Epithelial cell of esophagus (primary cell): ENCODE measurements around the gene MEP1B.
A peak's percentile ranks its signal among the peaks of the same experiment; 100 is the strongest.
"Not testable (repeated sequence)": the region's sequence is repeated elsewhere in the genome, so short reads cannot be mapped to it uniquely, and the experiment has no call there.

Experiments used
- DNase-seq: peaks from one replicate; pipeline ENCODE4 v3.0.0; 2010; ENCODE audit warnings: low read depth
- H3K4me3 ChIP-seq: 2 replicates; pipeline ENCODE4 v1.5.1; 2011; ENCODE audit warnings: mild to moderate bottlenecking, low read length, control low read depth
- TF ChIP-seq, protein P1 (sequence below): IDR thresholded peaks from 2 replicates; pipeline ENCODE4 v1.5.1; 2011; ENCODE audit warnings: low read depth, mild to moderate bottlenecking, low read length, control low read depth, inconsistent platforms; ENCODE audit not compliant: insufficient read depth; ENCODE audit errors: missing control alignments

Gene MEP1B

DNA sequence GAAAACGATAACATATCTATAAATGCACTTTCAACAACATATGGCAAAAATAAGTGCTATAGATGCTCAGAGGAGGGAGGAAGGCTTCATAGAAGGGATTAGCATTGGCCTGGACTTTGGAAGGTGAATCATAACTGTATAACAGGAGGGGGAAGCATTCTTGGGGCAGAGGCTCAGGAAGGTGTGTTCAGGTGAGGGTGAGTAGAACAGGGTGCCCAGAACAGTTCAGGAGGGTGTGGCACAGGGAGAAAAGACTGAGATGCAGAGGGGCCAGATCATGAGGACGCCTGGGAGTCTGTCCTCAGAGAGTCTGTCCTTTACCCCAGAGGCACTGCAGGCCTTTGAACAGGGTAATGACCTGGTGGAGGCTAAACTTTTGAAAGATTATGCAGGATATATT, 29.3 kb upstream of the MEP1B start:
- TF ChIP-seq, protein P1, sequence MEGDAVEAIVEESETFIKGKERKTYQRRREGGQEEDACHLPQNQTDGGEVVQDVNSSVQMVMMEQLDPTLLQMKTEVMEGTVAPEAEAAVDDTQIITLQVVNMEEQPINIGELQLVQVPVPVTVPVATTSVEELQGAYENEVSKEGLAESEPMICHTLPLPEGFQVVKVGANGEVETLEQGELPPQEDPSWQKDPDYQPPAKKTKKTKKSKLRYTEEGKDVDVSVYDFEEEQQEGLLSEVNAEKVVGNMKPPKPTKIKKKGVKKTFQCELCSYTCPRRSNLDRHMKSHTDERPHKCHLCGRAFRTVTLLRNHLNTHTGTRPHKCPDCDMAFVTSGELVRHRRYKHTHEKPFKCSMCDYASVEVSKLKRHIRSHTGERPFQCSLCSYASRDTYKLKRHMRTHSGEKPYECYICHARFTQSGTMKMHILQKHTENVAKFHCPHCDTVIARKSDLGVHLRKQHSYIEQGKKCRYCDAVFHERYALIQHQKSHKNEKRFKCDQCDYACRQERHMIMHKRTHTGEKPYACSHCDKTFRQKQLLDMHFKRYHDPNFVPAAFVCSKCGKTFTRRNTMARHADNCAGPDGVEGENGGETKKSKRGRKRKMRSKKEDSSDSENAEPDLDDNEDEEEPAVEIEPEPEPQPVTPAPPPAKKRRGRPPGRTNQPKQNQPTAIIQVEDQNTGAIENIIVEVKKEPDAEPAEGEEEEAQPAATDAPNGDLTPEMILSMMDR: no peak
- DNase-seq: peak; percentile 43
- H3K4me3 ChIP-seq: no peak overlapping the region

DNA sequence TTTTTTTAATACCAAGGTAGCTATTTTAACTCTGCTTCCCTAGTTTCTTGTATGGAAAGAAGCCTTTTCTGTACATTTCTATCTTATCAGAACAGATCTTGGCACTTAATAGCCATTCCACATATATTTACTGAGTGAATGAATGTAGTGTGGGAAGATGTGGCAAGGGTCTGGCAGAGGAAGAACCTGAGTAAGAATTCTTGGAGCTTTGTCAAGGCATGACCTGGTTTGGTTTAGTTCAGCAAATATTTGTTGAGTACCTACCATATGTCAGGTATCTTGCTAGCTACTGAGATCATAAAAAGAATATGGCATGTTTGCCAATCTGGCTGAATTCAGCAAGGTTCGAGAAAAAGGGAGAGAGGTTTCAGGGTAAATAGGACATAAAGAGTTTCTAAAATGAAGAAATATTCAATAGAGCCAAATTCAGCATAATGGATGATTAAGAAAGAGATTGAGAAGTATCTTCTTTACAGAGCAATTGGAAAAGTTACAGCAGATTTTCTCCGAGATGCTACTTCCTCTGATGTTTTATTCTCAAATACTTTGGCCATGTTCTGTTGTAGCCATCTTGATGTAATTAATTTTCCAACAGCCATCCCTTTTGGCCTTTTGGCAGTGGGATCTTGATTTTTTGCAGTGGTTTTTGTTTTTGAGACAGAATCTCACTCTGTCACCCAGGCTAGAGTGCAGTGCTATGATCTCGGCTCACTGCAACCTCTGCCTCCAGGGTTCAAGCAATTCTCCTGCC, 21.7 kb upstream of the MEP1B start:
- TF ChIP-seq, protein P1: no peak
- DNase-seq: peak; percentile 63
- no peak overlapping the region for H3K4me3 ChIP-seq

DNA sequence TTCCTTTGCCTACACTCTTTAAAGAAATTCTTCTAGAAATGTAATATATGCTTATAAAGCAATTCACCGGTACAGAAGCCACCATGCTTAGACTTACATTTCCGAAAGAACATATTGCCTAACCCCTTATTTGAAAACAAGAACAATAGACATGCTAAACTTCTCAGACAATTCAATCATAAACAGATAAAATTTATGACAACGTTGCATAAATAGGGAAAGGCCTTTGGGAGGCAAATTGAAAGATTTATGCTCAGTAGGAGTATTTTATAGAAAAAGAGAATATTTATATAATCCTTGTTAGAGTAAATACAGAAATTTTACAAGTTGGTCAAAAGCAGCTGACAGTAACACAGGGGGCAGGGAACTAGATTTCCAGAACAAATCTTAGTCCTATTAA, 16.2 kb upstream of the MEP1B start:
- no peak overlapping the region for H3K4me3 ChIP-seq
- TF ChIP-seq, protein P1: no peak
- no peak for DNase-seq

DNA sequence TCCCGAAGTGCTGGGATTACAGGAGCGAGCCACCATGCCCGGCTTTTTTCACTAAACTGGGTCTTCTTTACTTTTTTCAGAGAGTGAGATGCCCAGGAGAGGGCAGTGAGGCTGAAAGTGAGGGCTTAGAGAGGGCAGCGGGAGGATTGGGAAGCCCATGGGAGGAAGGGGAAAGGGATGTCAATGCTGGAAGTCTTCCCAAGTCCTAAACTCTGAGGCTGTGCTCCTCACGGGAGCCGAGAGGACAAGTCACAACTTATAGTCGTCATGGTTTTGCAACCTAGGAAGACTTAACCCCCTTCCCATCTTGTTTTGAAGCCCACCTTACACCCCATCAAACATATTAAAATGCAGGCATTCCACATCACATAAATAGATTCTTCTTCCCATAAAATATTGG, 15.1 kb upstream of the MEP1B start:
- TF ChIP-seq, protein P1: no peak
- DNase-seq: no peak
- no peak overlapping the region for H3K4me3 ChIP-seq

DNA sequence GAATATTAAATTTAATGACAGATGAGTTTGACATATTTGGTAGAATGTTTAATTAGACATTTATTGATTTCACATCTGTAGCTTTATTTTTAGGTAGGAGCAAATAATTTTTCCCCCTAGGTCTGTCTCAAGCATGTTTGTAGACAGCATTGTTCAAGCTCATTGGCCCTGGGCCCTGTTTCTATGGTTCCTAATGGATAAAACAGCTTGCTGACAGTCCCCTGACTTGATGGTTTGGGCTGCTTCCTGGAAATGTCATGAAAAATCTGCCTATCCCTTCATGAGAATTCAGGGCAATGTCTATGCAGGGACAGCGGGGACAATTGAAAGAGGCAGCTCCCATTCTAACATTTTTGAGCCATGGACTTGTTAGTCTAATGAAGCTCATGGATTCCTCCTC, 14.6 kb upstream of the MEP1B start:
- no peak for DNase-seq
- TF ChIP-seq, protein P1: no peak
- H3K4me3 ChIP-seq: no peak overlapping the region

DNA sequence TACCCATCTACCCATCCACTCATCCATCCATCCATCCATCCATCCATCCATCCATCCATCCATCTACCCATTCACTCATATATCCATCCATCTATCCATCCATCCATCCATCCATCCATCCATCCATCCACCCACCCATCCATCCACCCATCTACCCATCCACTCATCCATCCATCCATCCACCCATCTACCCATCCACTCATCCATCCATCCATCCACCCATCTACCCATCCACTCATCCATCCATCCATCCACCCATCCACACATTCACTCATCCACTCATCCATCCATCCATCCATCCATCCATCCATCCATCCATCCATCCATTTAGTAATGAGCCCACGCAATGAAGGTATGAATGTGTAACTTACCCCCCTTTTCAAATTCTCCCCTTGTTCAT, 13.1 kb upstream of the MEP1B start:
- not testable (repeated sequence) for H3K4me3 ChIP-seq, DNase-seq

DNA sequence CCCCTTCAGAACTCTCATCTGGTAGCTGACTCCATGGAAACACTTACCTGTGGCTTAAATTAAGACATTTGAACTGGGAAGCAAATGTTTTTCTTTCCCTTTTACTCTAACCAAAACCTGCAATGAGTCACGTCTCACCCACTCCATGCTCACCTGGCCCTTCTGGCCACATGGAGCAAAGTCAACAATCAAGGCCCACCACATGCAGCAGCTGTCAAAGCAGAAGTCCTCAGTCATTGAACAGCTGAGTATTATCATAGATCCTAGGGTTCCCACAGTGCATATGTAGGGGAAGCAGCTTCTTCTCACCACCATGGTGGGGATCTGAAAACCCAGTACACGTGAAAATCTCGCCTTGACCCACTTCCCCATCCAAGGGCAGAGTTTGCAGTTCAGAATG, 12.3 kb upstream of the MEP1B start:
- no peak for DNase-seq
- TF ChIP-seq, protein P1: no peak
- H3K4me3 ChIP-seq: no peak overlapping the region
